Measurements from ENCODE around the gene ANXA2R.

The ANXA2R gene

GRCh38 chr5:43010935-43011315, 29.2 kb downstream of the ANXA2R start:
- no peak overlapping the region for H3K4me3 ChIP-seq (ENCODE audit: low read length)
- no peak for TF ChIP-seq CTCF (conservative IDR thresholded peaks at IDR 0.05; ENCODE audit: low read length)
- DNase-seq (ENCODE audit: low read depth), result no peak

GRCh38 chr5:43008363-43009153, 31.6 kb downstream of the ANXA2R start:
- peak; percentile 94 for DNase-seq (ENCODE audit: low read depth)
- peak overlapping the region; percentile 69 for H3K4me3 ChIP-seq (ENCODE audit: low read length)
- TF ChIP-seq CTCF (conservative IDR thresholded peaks at IDR 0.05; ENCODE audit: low read length), result peak; percentile 25; the same call in 1 of the 2 replicates

GRCh38 chr5:43007911-43008362, 32.2 kb downstream of the ANXA2R start:
- peak; percentile 75 for DNase-seq (ENCODE audit: low read depth)
- peak overlapping the region; percentile 69 for H3K4me3 ChIP-seq (ENCODE audit: low read length)
- peak; percentile 32; the same call in 1 of the 2 replicates for TF ChIP-seq CTCF (conservative IDR thresholded peaks at IDR 0.05; ENCODE audit: low read length)

GRCh38 chr5:43007246-43007910, 32.7 kb downstream of the ANXA2R start:
- peak; percentile 92 for DNase-seq (ENCODE audit: low read depth)

GRCh38 chr5:43006424-43007202, 33.5 kb downstream of the ANXA2R start:
- peak overlapping the region; percentile 69 for H3K4me3 ChIP-seq (ENCODE audit: low read length)
- peak; percentile 78 for DNase-seq (ENCODE audit: low read depth)
- TF ChIP-seq CTCF (conservative IDR thresholded peaks at IDR 0.05; ENCODE audit: low read length), result no peak

More at GRCh38 chr5:43007246-43007910, 32.7 kb downstream of the ANXA2R start:
- TF ChIP-seq CTCF (conservative IDR thresholded peaks at IDR 0.05; ENCODE audit: low read length), result peak; percentile 26
- H3K4me3 ChIP-seq (ENCODE audit: low read length), result peak overlapping the region; percentile 69

GRCh38 chr5:43005031-43005430, 35.1 kb downstream of the ANXA2R start:
- no peak for DNase-seq (ENCODE audit: low read depth)
- H3K4me3 ChIP-seq (ENCODE audit: low read length), result no peak overlapping the region
- TF ChIP-seq CTCF (conservative IDR thresholded peaks at IDR 0.05; ENCODE audit: low read length), result no peak

Data from AG10803 (cell line).